Lower leg skin (tissue), 3 donors: ENCODE results near the gene GNL3.

Source experiments
- CTCF ChIP-seq, 3 donors: fragments of 450-650 bp; IDR thresholded peaks; one replicate each; pipeline ENCODE4 v1.5.1; 2016; ENCODE audit warnings: antibody characterized with exemption in 3 of 3, mild to moderate bottlenecking in 3 of 3, moderate library complexity in 2 of 3
- POLR2A ChIP-seq, 2 donors: fragments of 450-650 bp; IDR thresholded peaks; one replicate each; pipeline ENCODE4 v1.6.1; 2016 to 2017; ENCODE audit warnings: antibody characterized with exemption in 2 of 2, mild to moderate bottlenecking in 1 of 2, moderate library complexity in 1 of 2

- TF ChIP-seq POLR2A (IDR thresholded peaks at IDR 0.05) (no peak), CTCF (IDR thresholded peaks at IDR 0.05) (no peak)
Measured at GRCh38 chr3:52688266-52688665, 2.4 kb downstream of the GNL3 start.
